NCI-H2171 treated with DMSO at 0.1 percent for 48 hours (cell line): ENCODE results near the gene FAM131C.
"Not testable (repeated sequence)": the region's sequence is repeated elsewhere in the genome, so short reads cannot be mapped to it uniquely, and the experiment has no call there.

ENCODE experiments used
- DNase-seq: peaks from one replicate; lab custom pipeline; 2025; lab: John Stamatoyannopoulos, UW

FAM131C gene

GRCh38 chr1:16058394-16059120 lies 14.9 kb downstream of the FAM131C start:
- DNase-seq = not testable (repeated sequence)

GRCh38 chr1:16057314-16057915 lies 16.0 kb downstream of the FAM131C start:
- not testable (repeated sequence) for DNase-seq

GRCh38 chr1:16056521-16056912 lies 16.9 kb downstream of the FAM131C start:
- not testable (repeated sequence) for DNase-seq

- DNase-seq = peak; percentile 86
These were observed 17.6 kb downstream of the FAM131C start for GRCh38 chr1:16055613-16056520.

GRCh38 chr1:16054598-16055540 lies 18.6 kb downstream of the FAM131C start:
- no peak for DNase-seq

- DNase-seq = no peak
These were observed 19.5 kb downstream of the FAM131C start for GRCh38 chr1:16053781-16054502.

GRCh38 chr1:16051949-16052348 lies 21.5 kb downstream of the FAM131C start:
- DNase-seq = not testable (repeated sequence)

GRCh38 chr1:16051039-16051438 lies 22.4 kb downstream of the FAM131C start:
- no peak for DNase-seq

- DNase-seq = no peak
These were observed 23.1 kb downstream of the FAM131C start for GRCh38 chr1:16050328-16050727.

GRCh38 chr1:16048573-16049189 lies 24.8 kb downstream of the FAM131C start:
- DNase-seq = peak; percentile 55

- DNase-seq = no peak
These were observed 25.5 kb downstream of the FAM131C start for GRCh38 chr1:16047791-16048475.

- DNase-seq = no peak
These were observed 26.6 kb downstream of the FAM131C start for GRCh38 chr1:16046842-16047241.

- no peak for DNase-seq
These were observed 29.5 kb downstream of the FAM131C start for GRCh38 chr1:16043950-16044349.

GRCh38 chr1:16043521-16043920 lies 29.9 kb downstream of the FAM131C start, which contains the start of gene CLCNKB:
TSS of gene CLCNKB (plus strand) at chr1:16043782. CDS start at chr1:16044493, 711 bp downstream.
- no peak for DNase-seq

GRCh38 chr1:16042654-16043053 lies 30.8 kb downstream of the FAM131C start:
- DNase-seq = not testable (repeated sequence)

- DNase-seq = no peak
These were observed 31.4 kb downstream of the FAM131C start for GRCh38 chr1:16042096-16042495.

- no peak for DNase-seq
These were observed 32.3 kb downstream of the FAM131C start for GRCh38 chr1:16041200-16041599.

GRCh38 chr1:16039871-16040270 lies 33.6 kb downstream of the FAM131C start:
- DNase-seq = peak; percentile 79

- peak; percentile 84 for DNase-seq
These were observed 34.9 kb downstream of the FAM131C start for GRCh38 chr1:16038620-16038912.

- not testable (repeated sequence) for DNase-seq
These were observed 37.0 kb downstream of the FAM131C start for GRCh38 chr1:16036461-16036860.
